Cerebellar nuclear complex (tissue), 1 donor: ENCODE measurements around the gene SYT12.

Experiments
- DNase-seq, 2 experiments: peaks; one replicate each; lab custom pipeline; 2025; lab: John Stamatoyannopoulos, UW

Gene SYT12

GRCh38 chr11:67027943-67028542, 5.1 kb downstream of the SYT12 start:
- no peak for DNase-seq

GRCh38 chr11:67029146-67029545, 6.2 kb downstream of the SYT12 start:
- DNase-seq = no peak

- no peak for DNase-seq
These were observed 8.0 kb downstream of the SYT12 start for GRCh38 chr11:67030976-67031375.

- no peak for DNase-seq
These were observed 9.0 kb downstream of the SYT12 start for GRCh38 chr11:67031791-67032561.

- no peak for DNase-seq
These were observed 10.1 kb downstream of the SYT12 start for GRCh38 chr11:67032830-67033551.

GRCh38 chr11:67033661-67034166, 10.8 kb downstream of the SYT12 start:
- peak in 1 of 2 experiments; percentile 21 for DNase-seq

GRCh38 chr11:67034350-67034749, 11.4 kb downstream of the SYT12 start:
- no peak for DNase-seq

- no peak for DNase-seq
These were observed 17.2 kb downstream of the SYT12 start for GRCh38 chr11:67040147-67040546.

- no peak for DNase-seq
These were observed 18.7 kb downstream of the SYT12 start for GRCh38 chr11:67041602-67042001.

GRCh38 chr11:67043572-67044349, 20.8 kb downstream of the SYT12 start:
- DNase-seq = no peak

- DNase-seq = no peak
These were observed 21.6 kb downstream of the SYT12 start for GRCh38 chr11:67044496-67044895.

- DNase-seq = no peak
These were observed 22.4 kb downstream of the SYT12 start for GRCh38 chr11:67045314-67045713.

- DNase-seq = no peak
These were observed 25.7 kb downstream of the SYT12 start for GRCh38 chr11:67048515-67049130.

GRCh38 chr11:67050139-67050538, 27.2 kb downstream of the SYT12 start:
- DNase-seq = no peak

GRCh38 chr11:67051180-67051893, 28.4 kb downstream of the SYT12 start:
- DNase-seq = no peak

- no peak for DNase-seq
These were observed 29.1 kb downstream of the SYT12 start for GRCh38 chr11:67051945-67052488.

- DNase-seq = no peak
These were observed 30.0 kb downstream of the SYT12 start for GRCh38 chr11:67052891-67053290.

GRCh38 chr11:67053896-67054329, 31.0 kb downstream of the SYT12 start:
- DNase-seq = peak in 1 of 2 experiments; percentile 15

- DNase-seq = no peak
These were observed 31.5 kb downstream of the SYT12 start for GRCh38 chr11:67054346-67054835.

GRCh38 chr11:67054836-67055523, 32.0 kb downstream of the SYT12 start:
- DNase-seq = no peak
